ENCODE measurements around the gene SLC44A3. TPM values are rescaled to one million over a fixed set of nuclear protein-coding genes. Genes with fewer than 3 reads are reported as not detected.

SLC44A3 gene
- total RNA-seq, 1 donor from 2014 or later, result not detected

GRCh38 chr1:94909486-94909885 is 89.3 kb downstream of the SLC44A3 start:
- Mint-ChIP-seq H3K36me3 (ENCODE audit: low read depth) (no peaks in the 10 kb centered on the region), H3K27me3 (peaks cover 13% of the 10 kb centered on the region), H3K4me1 (no peaks in the 10 kb centered on the region), H3K27ac (no peak overlapping the region), H3K4me3 (no peak overlapping the region), H3K9me3 (no peaks in the 10 kb centered on the region)
- TF ChIP-seq CTCF (IDR thresholded peaks at IDR 0.05), result no peak
- ATAC-seq (ENCODE audit: low read depth) (no peak), DNase-seq (no peak)
- ChIA-PET POLR2A (no interaction called here), CTCF (no interaction called here)
- intact Hi-C loops (cut with micrococcal nuclease), result no loop called here

DNA sequence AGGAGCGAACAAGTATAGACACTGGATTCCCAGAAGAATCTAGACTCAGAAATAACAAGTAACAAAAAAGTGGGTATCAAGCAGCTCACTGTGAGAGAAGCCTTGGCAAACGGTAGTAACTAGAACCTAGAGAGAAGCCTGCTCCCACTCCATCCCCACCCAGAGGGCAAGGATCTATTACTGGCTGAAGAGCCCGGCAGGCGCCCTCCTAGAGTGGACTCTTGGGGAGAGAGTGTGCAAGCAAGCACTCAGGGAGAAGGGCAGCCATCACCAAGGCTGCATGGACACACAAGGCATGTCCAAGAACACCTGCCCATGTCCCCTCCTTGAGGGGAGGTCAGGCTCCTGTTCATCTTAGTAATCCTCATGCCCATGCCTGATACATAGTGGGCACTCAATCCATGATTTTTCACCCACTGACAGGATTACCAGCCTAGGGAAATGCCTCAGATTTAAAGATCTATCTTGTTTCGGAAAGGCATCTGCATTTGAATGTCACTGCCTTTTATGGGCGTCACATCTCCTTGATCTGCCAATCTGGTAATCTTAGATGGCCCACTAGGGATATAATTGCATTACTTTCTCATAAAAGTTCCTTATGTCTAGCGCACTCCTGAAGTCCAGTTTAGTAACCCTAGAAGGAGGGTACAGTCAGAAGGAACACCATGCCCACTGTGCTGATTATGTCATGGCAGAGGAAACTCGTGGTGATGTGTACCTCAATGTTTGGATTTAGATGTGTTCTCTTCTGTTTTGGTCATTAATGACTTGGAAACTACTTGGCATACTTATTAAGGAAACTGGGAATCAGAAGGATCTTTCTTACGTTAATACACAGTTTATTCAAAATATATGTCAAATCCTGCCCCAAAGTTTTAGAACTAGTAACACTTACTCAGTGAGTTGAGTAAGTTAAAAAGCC is 92.4 kb downstream of the SLC44A3 start:
- Mint-ChIP-seq H3K36me3 (ENCODE audit: low read depth) (no peaks in the 10 kb centered on the region), H3K4me1 (no peaks in the 10 kb centered on the region), H3K9me3 (no peaks in the 10 kb centered on the region), H3K27me3 (peaks cover 13% of the 10 kb centered on the region), H3K4me3 (no peak overlapping the region), H3K27ac (no peak overlapping the region)
- no peak for TF ChIP-seq CTCF (IDR thresholded peaks at IDR 0.05)
- CTCF ChIA-PET, result no interaction called here
- intact Hi-C loops (cut with micrococcal nuclease), result no loop called here
- ATAC-seq (ENCODE audit: low read depth) (no peak), DNase-seq (no peak)
- POLR2A ChIA-PET, result no interaction called here

DNA sequence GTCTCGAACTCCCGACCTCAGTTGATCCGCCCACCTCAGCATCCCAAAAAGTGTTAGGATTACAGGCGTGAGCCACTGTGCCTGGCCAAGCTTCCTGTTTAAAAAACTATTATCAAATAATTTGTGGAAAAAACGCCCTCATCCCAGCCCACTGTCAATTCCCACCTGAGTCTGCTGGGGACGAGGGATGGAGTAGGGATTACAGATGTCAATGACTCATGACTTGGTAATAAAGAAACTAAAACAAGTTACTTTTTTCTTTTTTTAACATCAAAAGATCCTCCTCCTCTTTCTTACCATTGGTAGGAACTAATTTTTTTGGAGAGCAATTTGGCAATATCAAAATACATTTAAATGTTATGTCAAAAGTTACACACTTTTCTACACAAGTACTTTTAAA is 97.1 kb downstream of the SLC44A3 start:
- no peak overlapping the region for H3K4me3 Mint-ChIP-seq
- CTCF ChIA-PET, result no interaction called here
- ATAC-seq (ENCODE audit: low read depth), result no peak
- H3K27ac Mint-ChIP-seq, result no peak overlapping the region
- POLR2A ChIA-PET, result no interaction called here
- no peaks in the 10 kb centered on the region for H3K36me3 Mint-ChIP-seq (ENCODE audit: low read depth)
- no peak for DNase-seq
- no peaks in the 10 kb centered on the region for H3K4me1 Mint-ChIP-seq
- no peak for TF ChIP-seq CTCF (IDR thresholded peaks at IDR 0.05)
- no peaks in the 10 kb centered on the region for H3K9me3 Mint-ChIP-seq
- peaks cover 8% of the 10 kb centered on the region for H3K27me3 Mint-ChIP-seq
- intact Hi-C loops (cut with micrococcal nuclease), result no loop called here

DNA sequence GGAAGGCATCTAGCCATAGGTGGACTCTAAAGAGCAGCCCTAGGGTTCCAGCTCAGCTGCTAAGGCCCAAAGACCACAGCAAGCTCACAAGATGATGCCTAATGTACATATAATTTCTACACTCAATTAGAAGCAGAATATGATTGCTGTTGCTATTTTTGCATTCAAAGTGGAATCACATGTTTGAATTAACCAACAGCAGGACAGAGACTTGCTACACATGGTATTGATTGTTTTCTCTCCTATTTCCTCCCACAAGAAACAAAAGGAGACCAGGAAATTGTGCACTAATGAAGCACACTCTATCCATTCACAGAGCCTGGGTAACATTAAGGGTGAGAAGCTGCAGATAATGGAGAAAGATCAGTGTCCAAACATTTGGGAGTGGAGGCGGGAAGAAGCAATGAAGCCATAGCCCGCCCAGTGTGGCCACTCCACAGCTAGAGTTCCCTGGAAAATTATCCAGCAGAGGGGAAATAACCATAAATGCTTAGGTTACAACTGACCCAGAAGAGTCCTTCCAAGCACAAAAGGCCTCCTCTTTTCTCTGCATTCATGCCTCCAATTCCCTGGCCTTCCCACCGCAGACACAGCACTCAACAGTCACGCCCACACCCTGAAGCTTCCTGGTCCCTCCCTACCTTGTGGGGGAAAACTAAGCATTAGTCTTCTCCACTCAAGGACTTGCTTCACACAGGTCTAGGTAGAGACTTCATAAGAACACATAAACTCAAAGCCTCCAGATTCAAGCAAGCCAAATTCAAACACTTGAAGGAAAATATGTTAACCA is 99.3 kb downstream of the SLC44A3 start:
- ATAC-seq (ENCODE audit: low read depth), result no peak
- CTCF ChIA-PET, result no interaction called here
- Mint-ChIP-seq H3K27me3 (peaks cover 12% of the 10 kb centered on the region), H3K36me3 (ENCODE audit: low read depth) (no peaks in the 10 kb centered on the region), H3K4me3 (no peak overlapping the region), H3K27ac (no peak overlapping the region), H3K9me3 (no peaks in the 10 kb centered on the region), H3K4me1 (peaks cover 10% of the 10 kb centered on the region)
- POLR2A ChIA-PET, result interaction anchor here (0.7 kb wide), 1 partner anchor 80 kb away, joined by 5 read pairs; no protein-coding TSS in a partner anchor
- DNase-seq, result no peak
- no peak for TF ChIP-seq CTCF (IDR thresholded peaks at IDR 0.05)
- intact Hi-C loops (cut with micrococcal nuclease), result loop anchor here (10.0 kb wide), 2 partner anchors 125 to 1945 kb away; no protein-coding TSS in a partner anchor

- H3K4me1 Mint-ChIP-seq, result peaks cover 12% of the 10 kb centered on the region
- intact Hi-C loops (cut with micrococcal nuclease), result loop anchor here (10.0 kb wide), 2 partner anchors 125 to 1945 kb away; no protein-coding TSS in a partner anchor
- POLR2A ChIA-PET, result no interaction called here
- no peaks in the 10 kb centered on the region for H3K36me3 Mint-ChIP-seq (ENCODE audit: low read depth)
- H3K27me3 Mint-ChIP-seq, result peaks cover 12% of the 10 kb centered on the region
- no peak for TF ChIP-seq CTCF (IDR thresholded peaks at IDR 0.05)
- H3K4me3 Mint-ChIP-seq, result no peak overlapping the region
- no peak for DNase-seq
- H3K27ac Mint-ChIP-seq, result no peak overlapping the region
- no peak for ATAC-seq (ENCODE audit: low read depth)
- CTCF ChIA-PET, result no interaction called here
- no peaks in the 10 kb centered on the region for H3K9me3 Mint-ChIP-seq
These were observed 99.9 kb downstream of the SLC44A3 start for GRCh38 chr1:94920061-94920460.
